Heart left ventricle (tissue), 13 donors: Measurements from ENCODE around the gene PTPRE.

Source experiments
- CTCF ChIP-seq, 12 donors: fragments of 200-600 bp; sonication (generic) in 4 of 12; IDR thresholded peaks; one replicate each; pipeline versions ENCODE4 v1.5.0 to v1.8.0; 2018 to 2022; ENCODE audit warnings: antibody characterized with exemption in 12 of 12, mild to moderate bottlenecking in 5 of 12
- POLR2A ChIP-seq, 2 donors: fragments of 450-650 bp; IDR thresholded peaks; one replicate each; pipeline ENCODE4 v1.6.1; 2017; ENCODE audit warnings: antibody characterized with exemption in 2 of 2, mild to moderate bottlenecking in 2 of 2, moderate library complexity in 2 of 2
- donor health status: ischemic (EF 13 %, LVEDD 7.1; RV severe dilation, severe dysfunction).
- donor health status: DM: no; HTN: yes; CAD: no.
- donor health status: DM: no; HTN: no; CAD: no.
- donor health status: ischemic (EF 25% LVEDD 6.9; RV normal size, moderate dysfunction).
- donor health status: ischemic (EF 25% LVEDD 5.7; RV mildly dilated, moderate dysfunction).
- donor health status: ischemic (EF 35%, LVEDD 5.7; RV mildly dilated, moderate dysfunction).
- donor health status: nonischemic (EF 11% LVEDD 7.7; RV severe dilation, severe dysfunction).
- donor health status: DM: yes; HTN: yes; CAD: no.
- donor health status: PGD.
- donor health status: ischemic (EF 29% LVEDD 5.4; RV normal size, mild dysfunction).
- donor health status: nonischemic (EF 23%, LVEDD 6.1; RV moderate dilation, normal function).

GRCh38 chr10:128110339-128110738, 203.4 kb downstream of the PTPRE start:
- TF ChIP-seq CTCF (IDR thresholded peaks at IDR 0.05) (no peak), POLR2A (IDR thresholded peaks at IDR 0.05) (no peak)
